ENCODE data around the gene APOO.
"Not testable (repeated sequence)": the region's sequence is repeated elsewhere in the genome, so short reads cannot be mapped to it uniquely, and the experiment has no call there.

Gene APOO

DNA sequence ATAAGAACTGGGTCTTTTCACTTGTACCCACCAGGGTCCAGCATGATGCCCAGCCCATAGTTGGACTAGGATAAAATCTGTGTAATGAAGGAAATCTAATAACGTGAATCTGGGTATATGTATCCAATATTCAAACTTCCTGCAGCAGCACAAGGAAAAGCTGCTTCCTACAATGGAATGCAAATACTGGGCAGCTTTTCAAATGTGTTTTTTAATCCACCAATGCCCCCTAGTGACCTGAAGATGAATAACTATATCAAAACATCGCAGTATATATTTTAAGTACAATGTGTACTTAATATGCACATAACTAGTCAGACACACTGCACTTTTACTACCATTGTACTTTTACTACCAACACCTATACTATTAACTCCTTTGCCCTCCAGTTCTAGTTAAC lies 5.3 kb downstream of the APOO start:
- peak; percentile 74 for DNase-seq (ENCODE audit: low spot score)

DNA sequence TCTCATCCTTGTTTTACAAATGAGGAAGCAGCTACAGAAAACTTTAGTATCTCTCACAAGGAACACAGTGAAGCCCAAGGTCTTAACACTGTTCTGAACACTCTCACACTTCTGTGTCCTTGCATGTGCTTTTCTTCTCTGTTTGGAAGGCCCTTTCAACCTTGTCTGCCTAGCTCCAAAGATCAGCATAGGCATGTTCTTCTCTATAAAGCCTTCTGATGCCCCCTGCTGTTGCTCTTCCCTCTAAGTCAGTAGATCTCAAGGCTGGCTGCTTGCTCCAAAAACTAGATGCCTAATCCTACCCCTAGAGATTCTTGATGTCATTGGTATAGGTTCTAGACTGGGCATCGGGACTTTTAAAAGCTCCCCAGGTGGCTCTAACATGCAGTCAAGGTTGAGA lies 5.9 kb downstream of the APOO start:
- peak; percentile 90 for DNase-seq (ENCODE audit: low spot score)

DNA sequence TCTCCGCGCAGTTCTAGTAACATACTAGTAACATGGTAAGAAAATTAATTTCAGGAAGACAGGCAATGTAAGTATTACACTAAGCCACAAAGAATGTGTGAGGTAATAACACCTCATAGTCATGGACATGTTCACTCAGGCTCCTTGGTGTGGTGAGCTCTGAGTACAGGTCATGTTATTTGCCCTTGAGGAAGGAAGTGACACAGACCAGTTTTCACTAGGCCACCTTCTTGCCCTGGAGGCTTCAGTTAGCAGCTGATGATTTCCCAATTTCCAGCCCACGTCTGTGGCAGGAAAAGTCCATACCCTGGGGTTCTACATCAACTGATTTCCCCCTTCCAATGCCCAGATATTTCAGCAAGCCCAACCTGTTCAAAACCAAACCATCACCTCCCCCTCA lies 6.7 kb downstream of the APOO start:
- DNase-seq (ENCODE audit: low spot score): peak; percentile 80

DNA sequence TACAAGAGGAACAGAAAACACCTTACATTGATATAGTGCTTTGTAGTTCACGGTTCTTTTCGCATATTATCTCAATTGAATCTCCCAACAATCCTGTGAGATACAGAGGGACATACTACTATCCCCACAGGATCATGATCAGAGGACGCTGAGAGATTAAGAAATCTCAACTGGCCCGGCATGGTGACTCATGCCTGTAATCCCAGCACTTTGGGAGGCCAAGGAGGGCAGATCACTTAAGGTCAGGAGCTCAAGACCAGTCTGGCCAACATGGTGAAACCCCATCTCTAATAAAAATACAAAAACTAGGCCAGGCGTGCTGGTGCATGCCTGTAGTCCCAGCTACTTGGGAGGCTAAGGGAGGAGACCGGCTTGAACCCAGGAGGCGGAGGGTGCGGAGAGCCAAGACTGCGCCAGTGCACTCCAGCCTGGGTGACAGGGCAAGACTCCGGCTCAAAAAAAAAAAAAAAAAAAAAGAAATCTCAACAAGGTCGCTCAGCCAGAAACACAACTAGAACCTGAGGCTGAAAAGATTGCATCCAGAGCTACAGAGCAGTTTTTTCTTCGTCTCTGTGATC lies 7.4 kb downstream of the APOO start:
- DNase-seq (ENCODE audit: low spot score): no peak

DNA sequence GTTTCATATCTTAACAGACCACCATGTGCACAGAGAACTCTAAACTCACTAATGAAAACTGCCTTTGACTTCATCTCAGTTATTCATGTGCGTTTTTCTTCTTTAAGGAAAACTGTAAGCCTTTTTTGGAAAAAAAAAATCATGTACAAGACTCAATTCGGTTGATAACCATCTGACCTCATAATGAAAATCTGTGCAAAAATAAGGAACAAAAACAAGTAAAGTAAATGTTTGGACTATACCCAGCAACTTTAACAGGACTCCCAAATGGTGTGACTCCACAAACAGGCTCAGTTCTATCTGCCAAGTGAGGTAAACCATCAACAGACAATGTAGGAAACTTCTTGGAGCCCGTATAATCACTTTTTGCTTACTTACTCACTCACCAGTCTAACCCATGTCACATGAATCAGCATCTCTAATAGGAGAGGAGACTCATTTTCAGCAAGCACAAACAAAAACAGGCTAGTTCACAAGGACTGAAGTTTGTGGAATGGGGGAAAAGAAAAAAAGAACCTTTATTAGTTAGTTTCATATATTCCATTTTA lies 9.3 kb downstream of the APOO start:
- DNase-seq (ENCODE audit: low spot score): no peak

DNA sequence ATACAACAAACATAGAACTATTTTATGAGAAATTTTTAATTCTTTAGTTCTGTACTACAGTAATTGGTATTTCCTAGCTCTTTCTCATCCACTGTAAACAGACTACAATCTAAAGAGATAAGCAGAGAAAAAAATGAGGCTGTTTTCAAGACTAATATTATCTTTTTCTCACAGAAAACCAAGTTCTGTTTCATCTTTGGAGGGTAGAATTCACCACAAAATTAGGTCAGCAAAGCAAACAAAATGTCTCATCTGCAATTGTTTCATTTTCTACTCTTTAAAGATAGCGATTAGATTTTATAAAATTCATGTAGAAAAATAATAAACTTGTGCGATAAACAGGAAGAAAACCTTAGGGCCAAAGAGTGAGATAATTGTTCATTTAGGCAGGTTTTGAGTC lies 10.8 kb downstream of the APOO start:
- DNase-seq (ENCODE audit: low spot score): no peak

DNA sequence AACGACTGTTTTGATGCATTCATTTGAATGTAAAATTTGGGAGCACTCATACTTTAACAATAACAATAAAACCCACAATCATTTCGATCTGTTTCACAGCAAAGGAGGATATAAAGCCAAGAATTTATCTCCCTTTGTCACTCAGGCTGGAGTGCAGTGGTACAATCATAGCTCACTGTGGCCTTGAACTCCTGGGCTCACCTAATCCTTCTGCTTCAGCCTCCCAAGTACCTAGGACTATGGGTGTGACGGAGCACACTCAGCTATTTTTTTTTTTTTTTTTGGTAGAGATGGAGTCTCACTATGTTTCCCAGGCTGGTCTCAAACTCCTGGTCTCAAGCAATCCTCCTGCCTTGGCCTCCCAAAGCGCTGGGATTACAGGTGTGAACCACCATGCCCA lies 11.2 kb downstream of the APOO start:
- not testable (repeated sequence) for DNase-seq (ENCODE audit: low spot score)

DNA sequence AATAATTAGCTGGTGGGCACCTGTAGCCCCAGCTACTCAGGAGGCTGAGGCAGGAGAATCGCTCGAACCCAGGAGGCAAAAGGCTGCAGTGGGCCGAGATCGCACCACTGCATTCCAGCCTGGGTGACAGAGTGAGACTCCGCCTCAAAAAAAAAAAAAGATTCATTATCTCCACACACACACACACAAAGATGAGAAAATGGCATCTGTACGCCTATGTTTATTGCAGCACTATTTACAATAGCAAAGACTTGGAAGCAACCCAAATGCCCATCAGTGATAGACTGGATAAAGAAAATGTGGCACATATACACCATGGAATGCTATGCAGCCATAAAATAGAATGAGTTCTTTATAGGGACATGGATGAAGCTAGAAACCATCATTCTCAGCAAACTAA lies 12.7 kb downstream of the APOO start:
- DNase-seq (ENCODE audit: low spot score): not testable (repeated sequence)

DNA sequence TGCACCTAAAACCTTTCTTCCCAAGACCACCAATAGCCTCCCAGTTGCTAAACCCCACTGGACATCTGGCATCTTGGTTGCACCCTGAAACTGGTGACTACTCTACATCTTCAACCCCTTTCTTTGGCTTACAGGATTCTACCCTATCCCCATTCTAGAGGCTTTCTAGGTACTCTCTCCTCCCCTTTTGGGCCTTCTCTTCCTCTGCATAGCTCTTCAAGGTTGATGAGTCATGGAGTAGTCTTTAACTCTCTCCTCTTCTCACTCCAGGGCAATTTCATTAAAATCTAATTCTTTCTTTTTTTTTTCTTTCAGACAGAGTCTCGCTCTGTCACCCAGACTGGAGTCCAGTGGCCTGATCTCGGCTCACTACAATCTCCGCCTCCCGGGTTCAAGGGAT lies 16.8 kb downstream of the APOO start:
- no peak for DNase-seq (ENCODE audit: low spot score)

DNA sequence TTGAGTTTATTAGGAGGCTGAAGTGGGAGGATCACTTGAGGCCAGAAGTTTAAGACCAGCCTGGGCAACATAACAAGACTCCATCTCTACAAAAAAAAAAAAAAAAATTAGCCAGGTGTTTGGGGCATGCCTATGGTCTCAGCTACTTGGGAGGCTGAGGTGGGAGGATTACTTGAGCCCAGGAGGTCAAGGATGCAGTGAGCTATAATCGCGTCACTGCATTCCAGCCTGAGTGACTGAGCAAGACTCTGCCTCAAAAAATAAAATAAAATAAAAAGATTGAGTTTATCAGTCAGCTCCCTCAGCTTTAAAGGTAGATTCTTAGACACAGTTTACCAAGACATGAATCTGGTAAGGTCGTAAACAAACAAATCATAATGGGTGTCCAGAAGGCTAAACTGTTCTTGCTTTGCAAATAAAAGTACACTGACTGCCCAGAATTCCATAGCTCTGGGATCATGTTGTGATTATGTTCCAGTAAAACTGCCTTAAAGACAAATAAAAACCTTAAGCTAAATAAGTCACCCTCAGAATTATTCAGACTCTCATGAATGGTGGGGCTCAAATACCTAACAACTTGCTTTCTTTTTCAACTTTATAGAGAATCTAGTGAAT lies 18.7 kb downstream of the APOO start:
- DNase-seq (ENCODE audit: low spot score): no peak

DNA sequence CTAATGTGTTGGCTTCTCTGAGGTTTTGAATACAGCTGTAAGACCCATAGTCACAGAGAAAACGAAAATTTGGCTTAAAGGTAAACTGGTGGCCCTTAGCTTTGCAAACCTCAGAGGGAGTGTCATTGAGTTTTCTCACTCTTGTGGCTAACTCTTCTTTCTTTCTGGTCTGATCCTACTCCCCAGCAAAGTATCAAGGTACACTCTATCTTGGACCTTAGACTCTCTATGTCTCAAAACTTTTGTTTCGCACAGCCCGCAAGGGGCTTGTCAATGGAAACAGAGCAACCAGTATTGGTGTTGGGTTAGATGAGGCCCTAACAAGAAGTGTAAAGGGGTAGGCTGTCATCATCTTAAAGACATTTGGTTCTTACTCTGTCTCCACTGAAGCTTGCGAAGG lies 19.8 kb downstream of the APOO start:
- no peak for DNase-seq (ENCODE audit: low spot score)

DNA sequence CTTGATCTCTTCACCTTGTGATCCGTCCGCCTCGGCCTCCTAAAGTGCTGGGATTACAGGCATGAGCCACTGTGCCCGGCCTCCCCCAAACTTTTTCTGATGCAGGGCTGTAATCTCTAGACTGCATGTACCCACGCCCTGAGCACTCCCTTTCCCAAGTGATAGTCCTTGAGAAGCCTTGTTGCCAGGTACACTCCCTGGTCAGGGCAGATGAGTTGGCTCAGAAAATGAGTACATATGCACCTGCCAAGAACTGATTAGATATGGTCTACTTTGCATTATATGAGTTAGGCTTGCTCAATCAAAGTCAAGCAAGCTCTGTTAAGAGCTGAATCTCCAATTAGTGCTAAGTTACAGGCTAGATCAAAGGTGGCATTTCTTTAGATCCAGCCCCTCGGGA lies 20.3 kb downstream of the APOO start:
- no peak for DNase-seq (ENCODE audit: low spot score)

DNA sequence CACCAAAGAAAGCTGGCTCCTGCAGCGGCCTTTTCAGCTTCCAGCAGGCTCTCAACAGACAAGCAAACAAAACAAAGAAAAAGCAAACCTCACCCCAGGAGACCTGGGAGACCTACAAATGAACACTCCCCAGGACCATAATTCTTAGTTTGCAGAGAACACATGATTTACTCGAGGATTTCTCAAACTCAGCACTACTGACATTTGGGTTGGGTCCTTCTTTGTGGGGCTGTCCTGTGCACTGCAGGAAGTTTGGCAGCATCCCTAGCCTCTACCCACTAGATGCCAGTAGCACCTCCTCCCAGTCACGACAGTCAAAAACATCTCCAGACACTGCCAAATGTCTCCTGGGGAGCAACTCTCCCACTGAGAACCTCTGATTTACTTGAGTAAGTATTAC lies 21.9 kb downstream of the APOO start:
- no peak for DNase-seq (ENCODE audit: low spot score)

DNA sequence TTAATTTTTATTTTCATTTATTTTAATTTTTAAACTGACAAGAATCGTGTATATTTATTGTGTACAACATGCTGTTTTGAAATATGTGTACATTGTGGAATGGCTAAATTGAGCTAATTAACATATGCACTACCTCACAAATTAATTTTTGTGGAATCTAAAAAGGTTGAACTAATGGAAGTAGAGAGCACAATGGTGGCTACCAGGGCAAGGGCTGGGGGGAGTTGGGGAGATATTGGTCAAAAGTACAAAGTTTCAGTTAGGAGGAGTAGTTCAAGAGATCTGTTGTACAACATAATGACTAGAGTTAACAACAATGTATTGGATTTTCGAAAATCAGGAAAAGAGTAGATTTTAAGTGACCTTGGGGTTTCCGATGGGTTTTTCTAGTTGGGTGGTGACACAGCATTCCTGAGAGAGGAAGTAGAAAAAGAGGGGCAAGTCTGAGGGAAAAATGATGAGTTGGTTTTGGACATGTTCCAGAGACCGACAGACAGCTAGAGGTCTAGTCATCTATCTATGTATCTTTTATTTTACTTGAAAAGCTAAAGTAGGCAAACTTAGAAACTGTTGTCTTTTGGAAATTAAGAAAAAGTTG lies 23.2 kb downstream of the APOO start:
- DNase-seq (ENCODE audit: low spot score): no peak

DNA sequence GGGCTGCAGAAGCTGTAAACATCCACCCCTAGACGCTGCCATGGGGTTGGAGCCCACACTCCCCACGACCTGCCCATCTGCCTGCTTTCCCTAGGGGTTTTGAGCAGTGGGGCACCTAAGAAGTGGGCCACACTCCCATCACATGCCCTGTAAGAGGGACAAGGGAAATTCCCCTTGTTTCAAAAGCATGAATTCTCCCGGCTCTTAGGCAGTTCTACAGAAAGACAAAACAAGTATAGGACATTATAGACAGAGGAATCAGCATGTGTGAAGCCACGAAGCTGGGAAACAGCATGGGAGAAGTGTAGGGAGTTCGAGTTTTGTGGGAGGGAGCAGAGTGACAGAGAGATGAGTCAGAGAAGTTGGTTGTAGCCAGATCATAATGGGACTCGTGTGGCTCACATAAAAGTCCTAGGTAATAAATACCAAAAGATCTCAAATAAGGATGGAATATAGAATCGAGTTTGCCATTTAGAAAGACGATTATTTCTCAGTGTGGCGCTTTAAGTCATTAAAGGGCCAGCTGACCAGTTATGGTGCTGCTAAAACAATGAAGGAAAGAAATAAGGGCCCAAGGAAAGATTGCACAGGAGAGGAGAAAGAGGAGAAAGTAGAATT lies 23.9 kb downstream of the APOO start:
- DNase-seq (ENCODE audit: low spot score): peak; percentile 93

DNA sequence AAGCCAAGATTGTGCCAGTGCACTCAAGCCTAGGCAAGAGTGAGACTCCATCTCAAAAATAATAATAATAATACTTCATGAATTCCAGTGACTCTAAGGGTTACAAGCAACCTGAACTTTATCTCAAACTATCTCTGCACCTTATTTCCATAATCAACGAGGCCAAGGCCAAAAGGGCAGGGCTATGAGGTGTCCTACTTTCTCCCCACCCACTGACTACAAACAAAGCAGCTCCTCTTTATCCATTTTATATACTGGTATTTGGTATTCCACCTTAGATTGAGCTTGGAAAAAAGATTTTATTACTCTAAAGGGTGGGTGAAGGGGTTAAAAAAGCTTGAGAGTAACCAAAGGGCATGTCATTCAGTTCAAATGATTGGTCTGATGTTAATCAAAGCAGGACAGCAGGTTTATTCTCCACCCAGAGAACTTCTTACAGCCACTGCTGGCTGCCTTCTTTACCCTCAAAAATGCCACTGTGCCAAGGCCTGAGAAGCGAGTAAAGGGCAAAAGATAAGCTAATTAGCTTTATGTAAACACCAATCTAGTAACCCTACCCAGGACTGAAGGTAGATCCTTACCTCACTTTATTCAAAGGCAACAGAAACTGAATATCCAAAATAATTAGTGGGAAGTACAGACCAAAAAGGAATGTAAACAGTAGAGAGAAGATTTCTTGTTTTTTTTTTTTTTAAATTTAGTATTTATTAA lies 28.2 kb downstream of the APOO start:
- DNase-seq (ENCODE audit: low spot score): no peak

DNA sequence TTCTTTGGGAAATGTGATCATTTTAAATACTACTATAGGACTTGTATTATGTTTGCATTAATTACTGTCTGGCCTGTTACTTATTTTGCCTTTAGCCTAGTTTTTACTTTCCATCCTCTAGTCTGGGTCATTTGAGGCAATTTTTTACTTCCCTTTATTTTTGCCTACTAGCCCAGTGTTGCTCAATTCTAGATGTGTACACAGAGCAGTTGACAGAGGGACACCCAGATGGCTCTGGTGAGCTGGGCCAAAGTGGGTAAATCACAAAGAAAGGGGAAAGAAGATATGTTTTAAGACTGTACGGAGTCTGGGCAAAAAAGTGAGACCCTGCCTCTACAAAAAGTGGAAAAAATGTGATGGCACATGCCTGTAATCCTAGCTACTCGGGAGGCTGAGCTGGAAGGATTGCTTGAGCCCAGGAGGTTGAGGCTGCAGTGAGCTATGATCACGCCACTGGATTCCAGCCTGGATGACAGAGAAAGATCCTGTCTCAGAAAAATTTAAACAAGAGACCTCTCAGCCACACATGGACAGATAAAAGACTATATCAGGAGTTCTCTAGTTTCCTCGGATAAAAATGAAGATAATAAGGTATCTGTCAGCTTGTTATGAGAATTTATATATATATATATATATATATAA lies 35.7 kb downstream of the APOO start:
- no peak for DNase-seq (ENCODE audit: low spot score)

DNA sequence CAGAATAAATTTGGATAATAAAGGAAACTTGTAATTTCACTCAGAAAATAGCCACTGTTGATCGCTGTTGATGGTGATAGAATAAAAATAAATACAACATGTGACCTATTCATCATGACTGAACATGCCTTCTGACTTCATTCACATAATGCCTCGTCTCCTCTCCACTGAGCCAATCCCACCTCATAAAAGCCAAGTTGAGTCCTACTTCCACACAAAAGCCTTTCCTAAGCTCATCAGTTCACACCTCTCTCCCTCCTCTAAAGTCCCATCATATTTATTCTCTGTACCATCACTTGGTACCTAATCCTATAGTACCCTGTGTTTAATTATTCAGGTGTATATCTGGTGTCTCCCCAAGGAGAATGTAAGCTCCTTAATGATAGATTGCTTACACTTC lies 37.7 kb downstream of the APOO start:
- DNase-seq (ENCODE audit: low spot score): no peak

DNA sequence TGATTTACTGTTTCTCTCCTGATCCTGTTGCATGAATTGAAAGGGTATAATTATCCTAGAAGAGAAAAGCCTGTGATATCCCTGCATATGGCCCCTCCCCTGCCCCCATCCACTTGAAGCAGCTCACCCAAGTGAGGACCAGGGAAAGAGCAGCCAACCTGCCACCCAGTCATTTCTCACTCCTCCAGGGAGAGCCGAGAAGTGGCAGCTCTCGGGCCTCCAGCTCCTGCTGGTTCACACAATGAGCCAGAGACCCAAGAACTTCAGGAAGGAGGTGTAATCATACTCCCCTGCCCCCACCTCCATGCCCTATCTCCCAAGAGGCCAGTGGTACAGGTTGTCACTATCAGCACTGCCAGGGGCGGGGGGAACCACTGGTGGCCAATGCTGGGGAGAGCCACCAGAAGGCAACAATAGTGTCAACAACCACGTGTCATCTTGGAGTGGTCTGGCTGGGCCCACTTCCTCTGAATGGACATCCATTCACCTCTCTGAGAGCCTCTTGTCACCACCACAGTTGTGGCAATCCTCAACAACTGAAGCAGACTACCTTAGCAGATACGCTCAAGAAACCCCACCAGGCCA lies 42.9 kb downstream of the APOO start:
- DNase-seq (ENCODE audit: low spot score): no peak

DNA sequence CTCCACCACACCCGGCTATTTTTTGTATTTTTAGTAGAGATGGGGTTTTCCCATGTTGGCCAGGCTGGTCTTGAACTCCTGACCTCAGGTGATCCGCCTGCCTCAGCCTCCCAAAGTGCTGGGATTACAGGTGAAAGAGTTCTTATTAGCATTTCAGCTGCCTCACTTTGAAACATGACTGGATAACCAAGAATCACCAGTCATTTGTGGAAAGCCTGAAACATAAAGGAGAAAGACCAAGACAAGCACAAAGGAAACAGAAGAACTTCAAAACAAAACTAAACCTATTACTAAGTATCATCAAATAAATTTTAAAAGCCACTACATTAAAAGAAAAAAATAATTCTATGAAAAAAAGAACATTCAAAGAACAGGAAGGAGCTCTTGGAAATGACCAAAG lies 45.8 kb downstream of the APOO start:
- not testable (repeated sequence) for DNase-seq (ENCODE audit: low spot score)

DNA sequence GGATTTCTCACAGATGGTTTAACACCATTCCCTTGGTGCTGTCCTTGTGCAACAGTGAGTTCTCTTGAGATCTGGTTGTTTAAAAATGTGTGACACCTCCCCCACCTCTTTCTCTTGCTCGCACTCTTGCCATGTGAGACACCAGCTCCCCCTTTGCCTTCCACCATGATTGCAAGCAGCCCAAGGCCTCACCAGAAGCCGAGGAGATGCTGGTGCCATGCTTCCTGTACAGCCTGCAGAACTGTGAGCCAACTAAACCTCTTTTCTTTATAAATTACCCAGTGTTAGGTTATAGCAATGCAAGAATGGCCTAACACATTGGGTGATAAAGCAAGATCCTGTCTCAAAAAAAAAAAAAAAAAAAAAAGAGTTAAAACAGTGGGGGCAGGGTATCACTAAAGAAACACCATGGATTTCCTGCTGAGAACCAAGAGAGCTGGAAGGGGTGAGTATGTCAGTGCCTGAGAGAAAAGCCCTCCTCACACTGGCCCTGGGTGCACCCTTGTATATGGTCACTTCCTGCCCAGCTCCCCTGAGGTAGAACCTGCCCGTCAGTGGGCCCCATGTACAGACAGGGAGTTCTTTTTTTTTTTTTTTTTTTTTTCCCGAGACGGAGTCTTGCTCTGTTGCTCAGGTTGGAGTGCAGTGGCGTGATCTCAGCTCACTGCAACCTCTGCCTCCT lies 46.4 kb downstream of the APOO start:
- DNase-seq (ENCODE audit: low spot score): no peak

Data from SW480 (cell line).